PFSK-1 (cell line): ENCODE measurements around the gene ISG20L2.
A peak's percentile ranks its signal among the peaks of the same experiment; 100 is the strongest.

Experiments used
- POLR2AphosphoS5 ChIP-seq: IDR thresholded peaks from 2 replicates; pipeline ENCODE4 v1.6.1; 2012; ENCODE audit warnings: low read depth, mild to moderate bottlenecking, control low read depth, low read length, moderate library complexity
- SIN3A ChIP-seq: IDR thresholded peaks from 2 replicates; pipeline ENCODE4 v1.6.1; 2012; ENCODE audit warnings: mild to moderate bottlenecking, low read length, moderate library complexity, borderline replicate concordance; ENCODE audit not compliant: insufficient read depth
- TAF1 ChIP-seq: IDR thresholded peaks from 2 replicates; pipeline ENCODE4 v1.6.1; 2012; ENCODE audit warnings: low read length, control low read depth, borderline replicate concordance; ENCODE audit not compliant: insufficient read depth
- TF ChIP-seq, protein P1 (sequence below), 2 experiments: IDR thresholded peaks; 2 replicates each; pipeline versions ENCODE4 v1.6.1 to v1.8.0; 2011 to 2012; ENCODE audit warnings: low read depth in 2 of 2, low read length in 2 of 2, control low read depth in 1 of 2, inconsistent platforms in 1 of 2, mild to moderate bottlenecking in 1 of 2, moderate library complexity in 1 of 2; ENCODE audit not compliant: insufficient read depth in 1 of 2

DNA sequence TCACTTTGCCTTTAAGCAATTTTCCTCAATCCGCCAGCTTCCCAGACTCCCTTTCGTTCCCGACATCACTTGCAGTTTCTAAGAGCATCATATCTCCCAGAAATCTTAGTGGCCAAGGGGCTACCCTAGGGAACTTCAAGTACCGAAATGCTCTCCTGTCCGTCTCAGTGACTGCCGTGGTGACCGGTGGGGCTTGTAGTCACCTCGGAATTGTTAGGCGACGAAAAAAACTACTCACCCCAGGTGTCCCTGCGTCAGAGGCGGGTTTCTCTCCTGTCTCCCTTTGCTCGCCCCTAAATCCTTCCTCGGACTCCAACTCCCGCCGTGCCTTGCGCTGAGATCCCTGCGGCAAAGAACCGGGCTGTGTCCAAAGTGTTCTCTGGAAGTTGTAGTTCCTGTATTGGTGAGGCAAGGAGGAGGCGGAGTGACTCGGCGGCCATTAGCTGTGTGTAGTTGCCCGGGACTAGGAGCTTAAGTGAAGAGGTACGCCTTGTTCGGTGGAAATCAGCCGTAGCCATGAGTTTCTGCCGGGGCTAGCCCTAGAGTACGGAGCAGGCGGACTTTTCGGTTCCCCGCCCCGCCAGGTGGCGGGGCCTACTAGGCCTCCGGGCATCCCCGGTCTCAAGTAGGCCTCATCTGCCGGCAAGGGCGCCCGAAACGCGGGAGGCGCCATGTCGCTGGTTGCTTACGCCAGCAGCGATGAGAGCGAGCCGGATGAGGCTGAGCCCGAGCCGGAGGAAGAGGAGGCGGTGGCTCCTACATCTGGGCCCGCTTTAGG lies 38.7 kb upstream of the ISG20L2 start, which contains the start of gene PRCC:
- TF ChIP-seq POLR2AphosphoS5 (no peak), SIN3A (peak; percentile 50; the same call in 1 of the 2 replicates), TAF1 (peak; percentile 69; the same call in 1 of the 2 replicates)
- TF ChIP-seq, protein P1, sequence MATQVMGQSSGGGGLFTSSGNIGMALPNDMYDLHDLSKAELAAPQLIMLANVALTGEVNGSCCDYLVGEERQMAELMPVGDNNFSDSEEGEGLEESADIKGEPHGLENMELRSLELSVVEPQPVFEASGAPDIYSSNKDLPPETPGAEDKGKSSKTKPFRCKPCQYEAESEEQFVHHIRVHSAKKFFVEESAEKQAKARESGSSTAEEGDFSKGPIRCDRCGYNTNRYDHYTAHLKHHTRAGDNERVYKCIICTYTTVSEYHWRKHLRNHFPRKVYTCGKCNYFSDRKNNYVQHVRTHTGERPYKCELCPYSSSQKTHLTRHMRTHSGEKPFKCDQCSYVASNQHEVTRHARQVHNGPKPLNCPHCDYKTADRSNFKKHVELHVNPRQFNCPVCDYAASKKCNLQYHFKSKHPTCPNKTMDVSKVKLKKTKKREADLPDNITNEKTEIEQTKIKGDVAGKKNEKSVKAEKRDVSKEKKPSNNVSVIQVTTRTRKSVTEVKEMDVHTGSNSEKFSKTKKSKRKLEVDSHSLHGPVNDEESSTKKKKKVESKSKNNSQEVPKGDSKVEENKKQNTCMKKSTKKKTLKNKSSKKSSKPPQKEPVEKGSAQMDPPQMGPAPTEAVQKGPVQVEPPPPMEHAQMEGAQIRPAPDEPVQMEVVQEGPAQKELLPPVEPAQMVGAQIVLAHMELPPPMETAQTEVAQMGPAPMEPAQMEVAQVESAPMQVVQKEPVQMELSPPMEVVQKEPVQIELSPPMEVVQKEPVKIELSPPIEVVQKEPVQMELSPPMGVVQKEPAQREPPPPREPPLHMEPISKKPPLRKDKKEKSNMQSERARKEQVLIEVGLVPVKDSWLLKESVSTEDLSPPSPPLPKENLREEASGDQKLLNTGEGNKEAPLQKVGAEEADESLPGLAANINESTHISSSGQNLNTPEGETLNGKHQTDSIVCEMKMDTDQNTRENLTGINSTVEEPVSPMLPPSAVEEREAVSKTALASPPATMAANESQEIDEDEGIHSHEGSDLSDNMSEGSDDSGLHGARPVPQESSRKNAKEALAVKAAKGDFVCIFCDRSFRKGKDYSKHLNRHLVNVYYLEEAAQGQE (IDR thresholded peaks at IDR 0.05; ENCODE audit: insufficient read depth in 1 of 2, low read depth in 2 of 2, low read length in 2 of 2): no peak
